Urinary bladder (tissue), 4 donors: ENCODE measurements around the gene SLC16A9. TPM values are rescaled to one million over a fixed set of nuclear protein-coding genes. Genes with fewer than 3 reads are reported as not detected.
"Not testable (repeated sequence)": the region's sequence is repeated elsewhere in the genome, so short reads cannot be mapped to it uniquely, and the experiment has no call there.

Experiments
- DNase-seq: peaks from one replicate; pipeline ENCODE4 v3.0.0-alpha.2; 2015; ENCODE audit errors: extremely low spot score
- H3K27ac ChIP-seq: one replicate; pipeline ENCODE4 v1.5.1; 2013; ENCODE audit warnings: low read depth, mild to moderate bottlenecking, moderate library complexity
- H3K36me3 ChIP-seq: one replicate; pipeline ENCODE4 v1.6.1; 2013; ENCODE audit warnings: mild to moderate bottlenecking, moderate library complexity; ENCODE audit not compliant: insufficient read depth
- H3K4me1 ChIP-seq: one replicate; pipeline ENCODE4 v1.6.1; 2013; ENCODE audit warnings: mild to moderate bottlenecking, moderate library complexity; ENCODE audit not compliant: insufficient read depth
- H3K4me3 ChIP-seq: one replicate; pipeline ENCODE4 v1.5.1; 2013; ENCODE audit warnings: low read depth, low read length
- WGBS: extraction: QIAGEN DNeasy Blood & Tissue Kit; methylation state at CpG from one replicate; pipeline ENCODE4 v1.1.7; 2013; 5-methylcytosine and 5-hydroxymethylcytosine counted together
- polyA plus RNA-seq: library from polyadenylated mRNA; stranded (reverse); fragments of 200-250 nt; gene quantifications from one replicate; pipeline ENCODE4 v1.2.3, GENCODE V29; 2013
- total RNA-seq: library from RNA; depleted of rRNA; stranded (reverse); fragments of >200 nt; gene quantifications from one replicate; pipeline ENCODE4 v1.2.3, GENCODE V29; 2014
- donor health status: healthy with polysubstance abuse.
- donor health status: healthy.

Gene SLC16A9
- total and polyA plus RNA-seq, 2 donors = 1.2 to 9.2 TPM

DNA sequence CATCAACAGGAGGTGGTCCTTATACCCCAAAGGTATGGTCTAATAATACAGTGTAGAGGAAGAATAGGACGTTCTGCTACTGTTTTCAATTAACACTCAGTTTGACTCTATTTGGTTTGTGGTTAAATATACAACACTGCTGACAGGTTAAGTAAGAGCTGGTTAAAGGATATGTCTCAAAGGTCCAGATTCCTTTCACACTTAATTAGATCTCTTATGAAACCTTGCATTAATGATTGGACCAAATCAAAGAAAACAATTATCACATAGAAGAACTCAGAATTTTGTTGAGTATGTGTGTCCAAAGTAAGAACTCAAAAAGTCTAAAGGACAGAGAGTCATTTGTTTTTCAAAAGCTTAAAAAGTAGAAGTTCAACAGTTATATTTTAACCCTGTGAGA lies 25.6 kb upstream of the SLC16A9 start:
- H3K4me1 ChIP-seq = no peaks in the 10 kb centered on the region
- no peak overlapping the region for H3K27ac ChIP-seq
- 45% methylated on average over 1 of the region's 1 CpG for WGBS
- H3K36me3 ChIP-seq = no peaks in the 10 kb centered on the region
- no peak overlapping the region for H3K4me3 ChIP-seq
- no peak for DNase-seq

- 94% methylated on average over 3 of the region's 3 CpGs for WGBS
- Histone ChIP-seq H3K27ac (no peak overlapping the region), H3K4me3 (no peak overlapping the region), H3K4me1 (no peaks in the 10 kb centered on the region), H3K36me3 (no peaks in the 10 kb centered on the region)
- DNase-seq = no peak
Observed at GRCh38 chr10:59734014-59734462, 24.4 kb upstream of the SLC16A9 start.

DNA sequence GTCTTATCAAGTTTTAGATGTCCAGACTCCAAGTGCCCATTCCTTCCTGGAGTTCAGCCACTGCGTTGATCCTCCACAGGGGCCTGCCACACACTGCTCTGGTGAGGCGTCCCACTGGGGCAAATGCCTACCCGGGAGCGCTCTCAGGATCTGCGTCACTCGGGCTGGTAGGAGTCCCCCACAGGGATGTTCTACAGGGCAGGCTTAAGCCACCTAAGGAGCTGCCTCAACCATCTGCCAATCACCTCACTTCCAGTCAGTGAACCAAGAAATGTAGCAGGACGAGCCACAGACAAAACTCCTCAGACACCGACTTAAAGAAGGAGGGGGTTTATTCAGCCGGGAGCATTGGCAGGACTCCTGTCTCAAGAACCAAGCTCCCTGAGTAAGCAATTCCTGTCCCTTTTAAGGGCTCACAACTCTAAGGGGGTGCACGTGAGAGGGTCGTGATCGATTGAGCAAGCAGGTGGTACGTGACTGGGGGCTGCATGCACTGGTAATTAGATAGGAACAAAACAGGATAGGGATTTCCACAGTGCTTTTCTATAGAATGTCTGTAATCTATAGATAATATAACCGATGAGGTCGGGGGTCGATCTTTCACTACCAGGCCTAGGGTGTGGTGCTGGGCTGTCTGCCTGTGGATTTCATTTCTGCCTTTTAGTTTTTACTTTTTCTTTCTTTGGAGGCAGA lies 23.8 kb upstream of the SLC16A9 start:
- not testable (repeated sequence) for H3K36me3 ChIP-seq, H3K4me3 ChIP-seq, DNase-seq, H3K4me1 ChIP-seq, H3K27ac ChIP-seq
- 96% methylated on average over 16 of the region's 16 CpGs for WGBS

DNA sequence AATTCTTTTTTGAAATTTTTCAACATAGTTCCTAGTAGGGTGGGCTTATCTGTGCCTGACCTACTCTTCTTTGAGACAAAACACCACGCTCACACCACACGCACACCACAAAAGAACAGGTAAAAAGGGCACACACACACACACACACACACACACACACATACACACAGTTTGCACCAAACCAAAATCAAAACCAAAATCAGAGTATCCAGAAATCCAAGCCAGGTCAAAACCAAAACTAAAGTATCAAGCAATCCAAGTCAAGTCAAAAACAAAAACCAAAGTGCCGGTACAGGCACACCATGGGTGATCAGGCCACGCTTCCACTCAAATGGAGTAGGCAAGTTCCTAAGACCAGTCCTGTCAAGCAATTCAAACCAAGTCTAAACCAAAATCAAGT lies 23.2 kb upstream of the SLC16A9 start:
- WGBS = 82% methylated on average over 4 of the region's 4 CpGs
- not testable (repeated sequence) for H3K27ac ChIP-seq, H3K4me3 ChIP-seq

DNA sequence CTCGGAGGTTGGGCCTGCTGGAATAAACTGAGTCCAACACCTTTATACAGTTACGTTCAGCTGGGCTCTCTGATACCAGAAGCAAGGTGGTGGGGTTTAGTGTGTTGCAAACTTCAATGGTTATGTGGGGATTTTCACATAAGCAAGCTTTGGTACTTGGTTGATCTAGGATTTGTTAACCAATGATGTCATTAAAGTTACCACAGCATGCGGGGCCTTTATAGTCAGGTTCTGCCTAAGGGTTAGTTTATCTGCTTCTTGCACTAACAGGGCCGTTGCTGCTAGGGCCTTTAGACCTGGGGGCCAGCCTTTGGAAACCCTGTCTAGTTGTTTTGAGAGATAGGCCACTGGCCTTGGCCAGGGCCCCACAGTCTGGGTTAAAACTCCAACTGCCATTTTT lies 19.5 kb upstream of the SLC16A9 start:
- H3K27ac ChIP-seq, H3K4me1 ChIP-seq, H3K36me3 ChIP-seq, DNase-seq, H3K4me3 ChIP-seq: not testable (repeated sequence)
- WGBS = 89% methylated on average over 4 of the region's 4 CpGs

More for the DNA sequence above, 23.2 kb upstream of the SLC16A9 start:
- not testable (repeated sequence) for DNase-seq, H3K4me1 ChIP-seq, H3K36me3 ChIP-seq

DNA sequence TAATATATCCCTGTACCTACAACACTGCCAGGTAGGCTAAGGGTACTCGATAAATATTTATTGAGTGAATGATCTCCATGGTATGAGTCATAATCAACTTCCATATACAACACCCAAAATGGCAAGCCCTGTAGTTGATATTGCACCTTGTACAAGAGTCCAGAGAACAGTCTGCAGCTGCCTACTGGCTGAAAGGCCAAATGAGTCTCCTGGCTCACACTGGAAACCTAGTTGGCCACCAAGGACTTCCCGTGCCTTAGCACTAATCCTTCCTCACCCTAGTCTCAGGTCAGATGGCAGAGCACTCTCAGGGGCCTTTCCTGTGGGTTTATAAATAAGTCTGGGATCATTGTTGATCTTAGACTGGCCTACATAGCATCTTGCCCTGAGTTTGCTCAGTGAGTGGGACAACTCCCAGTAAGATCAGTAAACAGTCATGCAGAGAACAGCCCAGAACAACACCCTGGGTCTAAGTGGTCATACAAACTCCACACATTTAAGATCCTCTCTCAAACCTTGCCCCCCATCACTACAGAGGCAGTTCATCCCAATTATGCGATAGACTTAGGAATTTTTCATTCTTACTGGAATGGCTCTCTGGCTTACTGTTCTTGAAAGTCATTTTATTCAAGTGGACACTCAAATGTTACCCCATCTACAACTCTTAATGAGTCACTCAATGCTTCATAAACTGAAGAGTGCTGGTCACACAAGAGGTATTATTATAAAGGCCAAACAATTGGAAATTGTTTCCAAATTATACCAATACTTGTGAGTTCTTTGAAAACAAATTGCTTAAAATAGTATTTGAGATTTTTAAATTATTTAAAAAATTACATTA lies 14.7 kb upstream of the SLC16A9 start:
- H3K27ac ChIP-seq = no peak overlapping the region
- H3K4me1 ChIP-seq = no peaks in the 10 kb centered on the region
- no peak for DNase-seq
- H3K36me3 ChIP-seq = no peaks in the 10 kb centered on the region
- WGBS = 83% methylated on average over 3 of the region's 3 CpGs
- H3K4me3 ChIP-seq = no peak overlapping the region

DNA sequence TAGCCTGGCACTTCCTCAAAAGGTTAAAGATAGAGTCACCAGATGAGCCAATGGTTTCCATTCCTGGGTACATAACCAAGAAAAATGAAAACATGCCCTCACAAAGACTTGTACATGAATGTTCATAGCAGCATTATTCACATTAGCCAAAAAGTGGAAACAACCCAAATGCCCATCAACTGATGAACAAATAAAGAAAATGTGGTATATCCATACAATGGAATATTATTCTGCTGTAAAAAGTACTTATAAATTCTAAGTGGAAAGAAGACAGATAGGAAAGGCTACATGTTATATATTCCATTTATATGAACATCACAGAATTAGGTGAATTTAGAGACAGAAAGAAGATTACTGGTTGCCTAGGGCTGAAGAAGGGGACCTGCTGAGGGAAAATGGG lies 10.7 kb upstream of the SLC16A9 start:
- no peak overlapping the region for H3K4me3 ChIP-seq
- H3K27ac ChIP-seq = no peak overlapping the region
- no peaks in the 10 kb centered on the region for H3K4me1 ChIP-seq
- no peak for DNase-seq
- no peaks in the 10 kb centered on the region for H3K36me3 ChIP-seq

GRCh38 chr10:59719374-59719773 lies 9.7 kb upstream of the SLC16A9 start:
- WGBS = 78% methylated on average over 2 of the region's 2 CpGs
- Histone ChIP-seq H3K36me3 (no peaks in the 10 kb centered on the region), H3K4me1 (no peaks in the 10 kb centered on the region), H3K27ac (no peak overlapping the region), H3K4me3 (no peak overlapping the region)
- no peak for DNase-seq

DNA sequence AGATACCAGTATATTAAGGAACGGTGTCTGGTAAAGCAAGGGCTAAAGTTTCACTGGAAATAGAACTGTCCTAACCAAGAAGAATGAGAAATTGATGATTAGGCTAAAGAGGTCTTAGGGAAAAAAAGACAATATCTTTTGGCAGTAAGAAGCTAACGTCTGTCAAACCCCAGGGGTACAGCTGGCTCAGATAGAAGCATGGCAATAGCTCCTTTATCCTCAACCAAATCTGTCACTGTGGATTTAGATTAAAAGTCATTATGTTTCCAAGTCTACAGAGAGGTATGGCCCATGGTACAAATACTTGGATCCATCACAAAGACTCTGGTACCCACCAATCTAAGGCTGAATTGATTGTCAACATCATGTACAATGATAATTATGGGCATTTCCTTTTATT lies 8.6 kb upstream of the SLC16A9 start:
- Histone ChIP-seq H3K36me3 (no peaks in the 10 kb centered on the region), H3K4me3 (no peak overlapping the region), H3K4me1 (no peaks in the 10 kb centered on the region), H3K27ac (no peak overlapping the region)
- DNase-seq = no peak
- WGBS = 80% methylated on average over 2 of the region's 2 CpGs

DNA sequence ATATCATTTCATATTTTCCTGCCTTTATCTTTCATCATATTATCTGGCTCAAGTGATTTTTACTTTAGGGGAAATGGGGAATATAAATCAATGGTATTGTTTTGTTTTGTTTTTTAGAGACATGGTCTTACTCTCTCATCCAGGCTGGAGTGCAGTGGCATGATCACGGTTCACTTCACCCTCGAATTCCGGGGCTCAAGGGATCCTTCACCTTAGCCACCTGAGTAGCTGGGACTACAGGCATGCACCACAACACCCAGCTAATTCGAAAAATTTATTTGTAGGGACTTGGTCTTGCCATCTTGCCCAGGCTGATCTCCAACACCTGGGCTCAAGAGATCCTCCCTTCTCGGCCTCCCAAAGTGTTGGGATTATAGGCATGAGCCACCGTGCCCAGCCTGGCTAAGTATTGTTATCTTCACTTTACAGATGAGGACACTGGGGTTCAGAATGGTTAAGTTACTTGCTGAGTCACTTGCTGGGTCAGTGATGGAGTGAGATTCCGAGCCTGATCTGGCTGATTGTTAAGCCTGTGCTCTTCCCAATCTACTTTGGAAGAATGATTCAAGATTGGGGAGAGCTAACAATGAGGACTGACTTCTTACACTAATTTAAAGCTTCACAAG lies 3.7 kb upstream of the SLC16A9 start:
- H3K4me3 ChIP-seq = no peak overlapping the region
- no peaks in the 10 kb centered on the region for H3K4me1 ChIP-seq
- H3K27ac ChIP-seq = no peak overlapping the region
- 87% methylated on average over 7 of the region's 7 CpGs for WGBS
- DNase-seq = no peak
- no peaks in the 10 kb centered on the region for H3K36me3 ChIP-seq

DNA sequence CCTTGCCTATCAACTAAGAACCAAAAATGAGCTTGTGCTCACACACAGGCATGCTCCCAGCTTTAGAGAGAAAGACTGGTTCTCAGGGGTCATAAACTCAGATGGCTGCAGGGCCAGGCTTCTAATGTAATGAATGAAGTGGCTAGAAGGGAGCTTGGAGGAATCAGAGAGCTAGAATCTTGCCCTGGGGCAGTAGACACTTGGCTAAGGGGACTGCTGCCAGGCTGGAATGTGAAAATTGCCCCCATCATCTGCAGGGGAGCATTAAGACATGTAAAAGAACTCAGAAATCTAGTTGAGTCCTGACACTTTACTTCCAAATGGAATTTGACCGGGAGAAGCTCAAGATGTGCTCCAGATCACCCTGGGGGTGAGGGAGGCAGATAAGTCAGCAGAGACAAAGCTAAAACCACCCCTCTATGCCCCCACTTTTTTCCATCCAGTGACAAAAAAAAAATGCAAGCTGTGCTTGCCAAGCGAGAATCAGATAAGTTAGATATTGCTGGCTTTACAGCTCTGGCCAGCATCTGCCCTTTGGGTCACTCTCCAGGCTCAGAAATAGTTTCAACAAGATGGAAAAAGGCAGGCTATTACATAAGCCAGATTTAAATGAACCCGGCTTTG lies 2.3 kb upstream of the SLC16A9 start:
- no peak overlapping the region for H3K27ac ChIP-seq
- WGBS = 30% methylated on average over 3 of the region's 3 CpGs
- no peak for DNase-seq
- no peak overlapping the region for H3K4me3 ChIP-seq
- no peaks in the 10 kb centered on the region for H3K4me1 ChIP-seq
- H3K36me3 ChIP-seq = no peaks in the 10 kb centered on the region

GRCh38 chr10:59708816-59709394 lies 745 bp downstream of the SLC16A9 start:
- H3K27ac ChIP-seq = no peak overlapping the region
- no peaks in the 10 kb centered on the region for H3K36me3 ChIP-seq
- H3K4me3 ChIP-seq = peak overlapping the region; percentile 37
- no peaks in the 10 kb centered on the region for H3K4me1 ChIP-seq
- no peak for DNase-seq
- WGBS = under 1% methylated on average over 42 of the region's 42 CpGs
